Stimulated activated CD8-positive, alpha-beta memory T cell treated with anti-CD3 and anti-CD28 coated beads, Interleukin-2, amount 100 ng/mL, for 1 hour (primary cell): ENCODE measurements around the gene ERN1.
"Not testable (repeated sequence)": the region's sequence is repeated elsewhere in the genome, so short reads cannot be mapped to it uniquely, and the experiment has no call there.

ENCODE experiments used
- DNase-seq, 2 donors: peaks; one replicate each; pipeline ENCODE4 v3.0.0-alpha.2; 2020; ENCODE audit warnings: low read depth in 2 of 2

ERN1 gene

DNA sequence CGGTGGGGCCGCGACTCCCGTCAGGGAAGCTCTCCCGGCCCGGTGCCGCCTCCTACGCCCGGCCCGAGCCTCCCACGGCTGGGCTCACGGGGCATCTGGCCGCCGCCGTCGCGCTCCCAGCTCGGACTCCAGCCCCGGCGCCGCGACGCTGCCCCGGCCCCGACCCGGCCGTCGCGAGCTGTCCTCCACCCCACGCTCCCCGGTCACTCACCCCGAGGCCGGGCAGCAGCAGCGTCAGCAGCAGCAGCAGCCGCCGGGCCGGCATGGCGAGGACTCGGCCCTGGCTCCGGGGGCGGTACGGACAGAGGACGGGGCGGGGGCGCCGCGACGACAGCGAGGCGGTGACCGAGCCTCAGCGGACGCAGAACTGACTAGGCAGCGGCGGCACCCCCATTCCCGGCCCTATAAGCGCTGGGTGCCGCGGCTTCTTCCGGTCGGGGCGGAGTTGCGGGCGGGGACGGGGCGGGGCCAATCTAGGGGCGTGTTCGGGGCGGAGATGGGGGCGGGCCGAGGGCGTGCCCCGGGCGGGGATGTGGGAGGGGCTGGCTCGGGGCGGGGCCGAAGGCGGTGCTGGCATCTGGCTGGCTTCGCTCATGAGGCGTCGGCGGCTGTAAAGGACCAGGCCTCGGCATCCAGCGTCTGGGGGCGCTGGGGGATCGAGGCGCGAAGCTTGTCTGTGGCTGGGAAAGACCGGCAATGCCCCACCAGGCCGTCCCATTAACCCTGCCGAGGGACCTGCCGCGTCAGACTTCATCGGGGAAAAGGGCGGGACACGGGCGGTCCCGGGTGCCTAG, at the start of gene ERN1:
Gene ERN1, minus strand, starts transcription at position 380 of the 794 bp plus-strand sequence. Its CDS starts 115 bp downstream, at position 265.
- peak; percentile 83 to 90 for DNase-seq

- DNase-seq: not testable (repeated sequence)
These were observed 49.1 kb upstream of the ERN1 start for GRCh38 chr17:64179024-64179423.

- DNase-seq: no peak
These were observed 48.3 kb upstream of the ERN1 start for GRCh38 chr17:64178011-64178825.

DNA sequence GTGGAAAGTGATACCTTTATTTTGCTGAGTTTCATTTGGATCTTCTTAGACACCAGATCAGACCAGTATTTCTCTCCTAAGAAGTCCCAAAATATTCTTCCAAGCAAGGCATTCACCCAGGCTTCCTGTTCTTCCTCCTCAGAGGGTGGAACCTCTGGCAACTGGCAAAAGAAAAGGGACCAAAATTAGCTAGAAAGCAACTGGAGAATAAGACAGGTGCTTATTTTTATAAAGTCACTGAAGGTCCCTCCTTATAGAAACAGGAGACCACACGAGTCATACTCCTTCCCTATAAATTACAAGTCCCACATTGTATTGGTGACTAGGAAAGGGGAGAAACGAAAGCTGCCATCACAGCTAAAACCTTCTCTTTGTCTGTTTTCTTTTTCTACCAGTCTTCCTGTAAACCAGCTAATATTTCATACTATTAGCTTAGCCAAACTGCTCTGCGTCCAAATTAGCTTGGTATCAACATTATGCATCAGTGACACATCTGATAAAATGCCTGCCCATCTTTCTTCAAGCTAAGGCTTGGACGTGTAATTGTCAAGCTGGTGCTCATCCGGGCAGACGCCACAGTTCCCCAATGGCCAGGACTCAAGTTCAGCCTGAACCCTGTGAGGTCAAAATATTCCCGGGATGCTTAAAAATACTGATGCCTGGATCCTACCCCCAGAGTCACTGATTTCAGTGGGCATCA, 47.5 kb upstream of the ERN1 start:
- DNase-seq: no peak

DNA sequence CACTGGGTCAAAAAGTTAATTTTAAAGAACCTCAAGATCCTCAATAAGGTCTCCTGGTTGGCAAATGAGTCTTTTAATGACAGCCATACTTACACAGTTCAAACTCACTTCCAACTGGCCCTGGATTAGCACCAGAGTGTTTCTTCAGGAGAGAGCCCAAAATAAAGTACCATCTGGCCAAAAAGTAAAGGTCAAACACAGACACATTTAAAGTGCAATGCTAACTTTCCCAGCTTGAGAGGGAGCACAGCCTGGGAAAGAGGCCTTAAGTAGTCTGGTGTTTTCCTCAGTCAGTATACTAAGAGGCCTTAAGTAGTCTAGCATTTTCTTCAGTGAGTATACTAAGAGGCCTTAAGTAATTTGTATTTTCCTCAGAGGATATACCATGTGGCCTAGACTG, 46.6 kb upstream of the ERN1 start:
- DNase-seq: no peak

DNA sequence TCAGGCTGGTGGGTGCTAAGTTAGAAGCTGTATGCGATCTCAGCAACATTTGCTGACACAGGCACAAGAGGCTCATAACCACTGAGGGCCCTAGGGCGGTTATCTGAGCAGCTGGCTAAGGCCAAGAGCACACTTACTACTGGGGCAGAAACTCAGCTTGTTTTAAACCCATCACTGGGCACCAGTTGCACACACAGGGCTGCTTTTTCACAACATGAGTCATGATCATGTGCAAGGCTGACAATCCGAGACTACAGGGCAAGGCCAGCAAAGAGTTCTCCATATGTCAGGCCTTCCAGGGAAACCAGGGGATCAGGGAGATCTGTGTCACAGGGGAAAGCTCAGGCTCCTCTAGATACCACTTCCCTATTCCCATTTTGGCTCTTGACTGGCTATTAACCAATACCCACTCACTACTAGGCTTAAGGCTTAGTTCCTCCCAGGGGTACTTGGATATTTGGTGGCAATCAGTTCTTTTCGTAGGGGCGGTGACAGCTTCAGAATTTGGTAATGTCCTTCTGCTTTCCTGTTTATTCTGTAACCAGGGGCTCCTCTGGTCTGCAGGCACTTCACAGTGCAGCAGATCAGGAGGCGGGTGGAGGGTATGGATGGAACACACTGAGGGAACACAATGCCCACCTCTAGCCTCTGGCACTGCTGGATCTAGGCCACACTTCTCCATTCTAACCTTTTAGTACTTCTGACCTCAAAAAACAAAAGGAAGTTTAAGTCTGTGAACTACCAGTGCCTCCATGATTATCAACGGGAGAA, 44.9 kb upstream of the ERN1 start:
- no peak for DNase-seq

DNA sequence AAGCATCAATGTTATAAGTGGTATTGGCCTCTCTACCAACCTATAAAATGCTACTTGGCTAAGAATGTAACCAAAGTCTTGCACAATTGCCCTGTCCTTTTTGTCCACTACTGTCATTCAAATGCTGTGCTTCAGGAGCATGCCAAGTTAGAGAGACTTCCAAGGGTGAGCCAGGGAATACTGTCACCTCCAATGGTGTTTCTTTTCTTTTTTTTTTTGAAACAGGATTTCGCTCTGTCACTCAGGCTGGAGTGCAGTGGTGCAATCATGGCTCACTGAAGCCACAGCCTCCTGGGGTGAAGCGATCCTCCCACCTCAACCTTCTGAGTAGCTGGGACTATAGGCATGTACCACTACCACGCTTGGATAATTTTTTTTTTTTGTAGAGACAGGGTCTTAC, 43.7 kb upstream of the ERN1 start:
- no peak for DNase-seq

- DNase-seq: no peak
These were observed 42.6 kb upstream of the ERN1 start for GRCh38 chr17:64172510-64172909.

GRCh38 chr17:64171041-64171440, 41.1 kb upstream of the ERN1 start:
- DNase-seq: no peak

GRCh38 chr17:64170286-64170685, 40.3 kb upstream of the ERN1 start:
- no peak for DNase-seq

GRCh38 chr17:64167666-64168065, 37.7 kb upstream of the ERN1 start:
- not testable (repeated sequence) for DNase-seq

GRCh38 chr17:64166876-64167275, 36.9 kb upstream of the ERN1 start:
- no peak for DNase-seq

DNA sequence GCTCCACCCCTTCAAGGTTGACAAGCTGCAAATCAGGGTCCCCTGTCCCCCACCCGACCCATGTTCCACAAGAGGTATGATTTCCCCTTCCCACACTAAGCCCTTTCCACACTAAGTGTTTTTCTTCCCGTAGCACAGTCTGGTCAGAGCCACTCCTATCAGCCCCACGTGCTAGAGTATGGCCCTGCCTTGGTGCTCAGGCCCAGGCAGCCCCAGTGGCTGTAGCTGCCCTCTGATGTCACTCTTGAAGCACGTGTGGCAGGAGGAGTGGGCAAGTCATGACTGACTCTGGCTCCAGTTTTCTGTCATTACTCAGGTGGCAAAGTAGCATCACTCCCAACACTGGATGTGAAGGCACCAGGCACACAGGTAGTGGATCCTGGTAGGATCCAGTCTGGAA, 35.4 kb upstream of the ERN1 start:
- no peak for DNase-seq

GRCh38 chr17:64164596-64165285, 34.8 kb upstream of the ERN1 start:
- DNase-seq: no peak

- no peak for DNase-seq
These were observed 33.5 kb upstream of the ERN1 start for GRCh38 chr17:64163468-64163867.

- no peak for DNase-seq
These were observed 32.6 kb upstream of the ERN1 start for GRCh38 chr17:64162554-64162953.

- no peak for DNase-seq
These were observed 31.6 kb upstream of the ERN1 start for GRCh38 chr17:64161380-64162176.

- no peak for DNase-seq
These were observed 30.4 kb upstream of the ERN1 start for GRCh38 chr17:64160378-64160777.

GRCh38 chr17:64158831-64159590, 29.1 kb upstream of the ERN1 start:
- no peak for DNase-seq
